ENCODE results near the gene TULP4.
A peak's percentile ranks its signal among the peaks of the same experiment; 100 is the strongest.

TULP4 gene

DNA sequence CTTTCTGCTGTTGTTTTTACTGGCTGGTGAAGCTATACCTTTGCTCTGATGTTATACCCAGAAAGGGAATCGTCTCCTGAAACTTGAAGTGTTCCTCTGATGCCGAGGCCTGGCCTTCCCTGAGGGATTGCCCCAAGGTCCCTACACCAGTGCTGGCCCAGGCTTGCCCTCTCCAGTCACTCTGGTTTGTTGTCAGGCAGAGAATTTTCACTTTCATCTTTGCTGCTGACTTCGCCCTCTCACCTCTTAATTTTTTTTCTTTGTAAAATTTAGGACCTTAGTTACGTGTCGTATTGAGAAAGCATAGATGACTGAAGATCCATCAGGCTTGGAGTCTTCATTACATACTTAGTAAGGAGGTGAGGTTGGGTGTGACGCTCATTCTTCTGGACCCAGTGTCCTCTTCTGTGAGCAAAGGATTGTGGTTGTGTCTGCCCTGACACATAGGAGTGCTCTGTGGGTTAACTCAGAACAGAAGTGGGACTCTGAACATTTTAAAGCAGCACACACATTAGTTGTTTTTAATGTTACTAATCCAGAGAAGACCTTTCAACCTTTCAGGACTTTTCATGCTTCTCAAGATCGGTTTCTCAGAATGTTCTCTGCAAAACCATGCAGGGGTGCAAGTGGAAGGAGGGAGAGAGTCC, 45.4 kb downstream of the TULP4 start:
- no peak for DNase-seq (ENCODE audit: low spot score)

- no peak for DNase-seq (ENCODE audit: low spot score)
Measured at GRCh38 chr6:158358450-158359077, 46.3 kb downstream of the TULP4 start.

GRCh38 chr6:158361068-158361467, 48.8 kb downstream of the TULP4 start:
- no peak for DNase-seq (ENCODE audit: low spot score)

- DNase-seq (ENCODE audit: low spot score), result no peak
Measured at GRCh38 chr6:158361961-158362669, 49.9 kb downstream of the TULP4 start.

GRCh38 chr6:158366363-158366762, 54.1 kb downstream of the TULP4 start:
- DNase-seq (ENCODE audit: low spot score), result no peak

- no peak for DNase-seq (ENCODE audit: low spot score)
Measured at GRCh38 chr6:158367816-158368215, 55.6 kb downstream of the TULP4 start.

GRCh38 chr6:158369241-158369640, 57.0 kb downstream of the TULP4 start:
- no peak for DNase-seq (ENCODE audit: low spot score)

DNA sequence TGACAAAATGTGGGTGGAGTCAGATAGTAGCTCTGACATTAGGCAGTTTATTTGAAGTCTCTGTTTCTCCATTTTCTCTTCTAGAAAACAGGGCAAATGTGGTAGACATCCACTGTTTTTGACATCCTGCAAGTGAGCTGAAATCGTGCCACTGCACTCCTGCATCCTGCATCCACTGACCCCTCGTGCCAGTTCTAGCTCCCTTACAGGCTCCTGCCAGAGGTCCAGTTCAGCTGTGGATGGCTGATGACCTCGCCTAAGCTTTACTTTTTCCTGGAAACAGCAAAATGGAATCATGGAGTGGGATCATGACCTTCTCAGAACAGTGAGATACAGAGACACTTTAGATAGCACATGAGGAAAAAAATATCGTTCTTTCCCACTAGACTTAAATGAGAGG, 58.5 kb downstream of the TULP4 start:
- DNase-seq (ENCODE audit: low spot score), result no peak

- no peak for DNase-seq (ENCODE audit: low spot score)
Measured at GRCh38 chr6:158371261-158371660, 59.0 kb downstream of the TULP4 start.

DNA sequence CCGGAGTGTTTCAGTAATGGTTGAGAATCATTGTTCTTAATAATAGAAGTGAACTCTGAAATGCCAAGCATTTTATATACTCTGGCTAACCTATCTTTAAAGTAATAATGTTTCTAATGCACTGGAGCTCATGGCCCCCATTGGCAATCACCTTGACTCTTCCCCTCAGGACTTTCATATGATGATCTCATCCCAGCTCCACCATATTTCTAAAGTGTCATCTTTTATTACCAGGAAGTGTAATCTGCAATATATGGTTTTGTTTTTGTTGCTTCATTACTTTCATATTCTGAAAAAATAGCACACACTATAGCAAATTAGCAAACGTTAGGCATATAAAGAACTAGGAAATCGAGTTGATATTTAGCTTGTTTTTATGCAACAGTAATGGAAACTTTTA, 60.3 kb downstream of the TULP4 start:
- no peak for DNase-seq (ENCODE audit: low spot score)

GRCh38 chr6:158373214-158373613, 60.9 kb downstream of the TULP4 start:
- no peak for DNase-seq (ENCODE audit: low spot score)

DNA sequence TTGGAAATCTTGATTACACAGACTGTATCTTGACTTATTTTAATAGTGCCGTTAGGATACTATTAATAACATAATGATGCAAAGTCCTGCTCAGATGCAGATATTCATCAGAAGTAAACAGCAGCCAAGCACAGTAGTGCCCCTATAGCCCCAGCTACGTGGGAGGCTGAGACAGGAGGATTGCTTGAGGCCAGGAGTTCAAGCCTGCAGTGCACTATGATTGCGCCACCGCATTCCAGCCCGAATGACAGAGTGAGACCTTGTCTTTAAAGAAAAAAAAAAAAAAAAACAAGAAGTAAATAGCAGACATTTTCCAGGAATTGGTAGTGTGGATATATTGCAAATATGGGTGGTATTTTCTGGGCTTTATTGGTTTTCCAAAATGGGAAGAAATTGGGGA, 61.8 kb downstream of the TULP4 start:
- DNase-seq (ENCODE audit: low spot score), result no peak

GRCh38 chr6:158376631-158377081, 64.4 kb downstream of the TULP4 start:
- peak; percentile 66 for DNase-seq (ENCODE audit: low spot score)

DNA sequence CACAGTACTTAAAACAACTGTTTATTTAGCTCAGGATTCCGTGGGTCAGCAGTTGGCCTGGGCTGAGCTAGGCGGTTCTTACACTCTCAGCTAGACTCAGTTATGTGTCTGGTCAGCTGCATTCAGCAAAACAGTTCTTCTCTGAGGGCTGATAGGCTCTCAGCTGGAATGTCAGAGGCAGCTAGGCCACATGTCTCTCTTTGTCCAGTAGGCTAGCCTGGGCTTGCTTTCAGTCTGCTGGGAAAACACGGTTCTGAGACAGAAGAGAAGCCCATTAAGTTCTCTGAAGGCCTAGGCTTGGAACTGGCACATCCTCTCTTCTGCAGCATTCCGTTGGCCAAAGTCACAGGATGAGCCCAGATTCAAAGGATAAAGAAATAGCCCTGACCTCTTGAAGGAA, 65.6 kb downstream of the TULP4 start:
- DNase-seq (ENCODE audit: low spot score), result peak; percentile 77

DNA sequence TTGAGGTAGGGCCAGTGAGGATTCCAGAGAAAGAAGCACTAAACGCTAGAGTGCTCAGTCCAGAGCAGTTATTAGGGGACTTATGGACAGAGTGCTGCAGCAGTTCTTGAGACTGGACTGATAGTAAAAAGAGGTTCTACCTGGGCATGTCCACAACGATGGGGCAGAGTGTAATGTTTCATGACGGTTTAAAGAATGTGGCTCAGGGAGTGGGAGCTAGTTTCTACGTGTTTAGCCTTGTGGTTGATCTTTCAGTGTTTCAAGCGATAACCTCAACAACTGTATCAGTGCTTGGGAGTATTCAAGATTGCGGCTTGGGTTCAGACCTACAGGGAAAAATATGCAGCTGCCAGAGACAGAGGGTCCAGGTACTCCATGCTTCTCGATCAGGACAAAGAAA, 67.1 kb downstream of the TULP4 start:
- DNase-seq (ENCODE audit: low spot score), result no peak

DNA sequence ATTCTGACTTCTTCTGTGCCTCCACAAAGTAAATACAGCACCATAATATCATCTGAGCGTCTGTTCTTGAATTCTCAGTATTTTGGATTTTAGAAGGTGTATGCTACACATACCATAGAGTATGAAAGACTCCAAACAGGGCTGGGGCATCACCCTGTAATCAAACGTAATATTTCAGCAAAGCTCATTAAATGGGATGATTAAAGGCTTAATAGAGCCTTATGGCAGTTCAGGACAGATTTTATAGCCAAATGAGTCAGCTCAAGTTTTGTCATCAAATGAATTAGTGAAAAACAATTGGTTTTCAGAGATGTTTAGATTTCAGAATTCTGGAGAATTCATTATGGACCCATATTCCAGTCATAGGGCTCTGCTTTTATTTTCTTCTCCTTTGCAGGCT, 68.9 kb downstream of the TULP4 start:
- no peak for DNase-seq (ENCODE audit: low spot score)

- no peak for DNase-seq (ENCODE audit: low spot score)
Measured at GRCh38 chr6:158382491-158382890, 70.2 kb downstream of the TULP4 start.

GRCh38 chr6:158383057-158383456, 70.8 kb downstream of the TULP4 start:
- DNase-seq (ENCODE audit: low spot score), result no peak

DNA sequence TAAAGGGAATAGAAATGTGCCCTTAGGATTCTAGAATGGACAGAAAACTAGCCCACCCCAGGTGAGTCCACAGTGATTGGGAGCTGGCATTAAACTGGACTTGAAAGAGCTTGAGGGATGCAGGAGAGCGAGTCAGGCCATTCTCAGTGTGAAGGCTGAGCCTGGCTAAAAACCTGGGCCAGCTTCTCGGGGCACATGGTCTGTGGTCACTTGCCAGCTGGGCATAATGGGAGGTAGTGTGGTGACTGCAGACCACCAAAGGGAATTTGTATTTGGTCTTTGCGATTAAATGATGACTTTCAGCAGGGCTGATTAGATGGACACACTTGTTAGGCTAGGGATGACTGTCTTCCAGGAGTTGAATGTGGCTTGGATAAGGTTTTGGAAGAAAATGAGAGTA, 71.3 kb downstream of the TULP4 start:
- DNase-seq (ENCODE audit: low spot score), result no peak

- no peak for DNase-seq (ENCODE audit: low spot score)
Measured at GRCh38 chr6:158384671-158385110, 72.4 kb downstream of the TULP4 start.

- no peak for DNase-seq (ENCODE audit: low spot score)
Measured at GRCh38 chr6:158387036-158387435, 74.8 kb downstream of the TULP4 start.

DNA sequence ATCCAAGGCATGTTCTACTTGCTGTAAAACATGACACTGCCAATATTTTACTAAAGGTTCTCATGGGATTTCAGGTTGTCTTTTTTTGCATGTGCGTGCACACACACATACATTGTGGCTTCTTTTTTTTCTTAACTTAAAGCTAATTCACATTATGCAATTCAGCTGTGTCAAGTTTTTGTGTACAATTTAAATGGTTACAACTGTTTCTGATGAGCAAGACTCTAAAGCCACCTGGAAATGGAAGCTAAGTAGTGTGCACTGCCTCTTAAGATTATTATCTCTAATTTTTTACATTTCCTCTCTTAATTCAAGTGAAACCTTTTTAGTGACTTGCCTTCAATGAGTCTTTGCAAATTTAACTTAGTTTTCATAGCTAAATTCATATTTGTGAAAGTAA, 75.3 kb downstream of the TULP4 start:
- no peak for DNase-seq (ENCODE audit: low spot score)

DNA sequence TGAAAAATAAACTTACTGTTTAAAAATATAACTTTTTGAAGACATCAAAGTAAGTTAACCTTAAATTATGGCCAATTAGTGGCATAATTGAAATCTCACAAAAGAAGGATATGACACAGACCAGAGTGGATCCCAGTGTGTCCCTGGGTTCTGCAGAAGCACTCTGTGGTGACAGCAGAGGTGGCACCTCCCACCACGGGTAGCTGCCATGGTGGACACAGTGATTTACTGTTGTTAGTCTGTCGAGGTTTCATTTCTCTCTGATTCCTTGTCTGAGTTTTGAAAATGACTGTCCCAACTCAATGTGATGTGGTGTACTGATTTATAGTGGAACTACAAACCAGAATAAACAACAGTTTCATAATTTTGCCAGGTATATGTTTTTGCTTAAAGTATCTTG, 76.5 kb downstream of the TULP4 start:
- no peak for DNase-seq (ENCODE audit: low spot score)
